ENCODE results near the gene NID1.

The NID1 gene

DNA sequence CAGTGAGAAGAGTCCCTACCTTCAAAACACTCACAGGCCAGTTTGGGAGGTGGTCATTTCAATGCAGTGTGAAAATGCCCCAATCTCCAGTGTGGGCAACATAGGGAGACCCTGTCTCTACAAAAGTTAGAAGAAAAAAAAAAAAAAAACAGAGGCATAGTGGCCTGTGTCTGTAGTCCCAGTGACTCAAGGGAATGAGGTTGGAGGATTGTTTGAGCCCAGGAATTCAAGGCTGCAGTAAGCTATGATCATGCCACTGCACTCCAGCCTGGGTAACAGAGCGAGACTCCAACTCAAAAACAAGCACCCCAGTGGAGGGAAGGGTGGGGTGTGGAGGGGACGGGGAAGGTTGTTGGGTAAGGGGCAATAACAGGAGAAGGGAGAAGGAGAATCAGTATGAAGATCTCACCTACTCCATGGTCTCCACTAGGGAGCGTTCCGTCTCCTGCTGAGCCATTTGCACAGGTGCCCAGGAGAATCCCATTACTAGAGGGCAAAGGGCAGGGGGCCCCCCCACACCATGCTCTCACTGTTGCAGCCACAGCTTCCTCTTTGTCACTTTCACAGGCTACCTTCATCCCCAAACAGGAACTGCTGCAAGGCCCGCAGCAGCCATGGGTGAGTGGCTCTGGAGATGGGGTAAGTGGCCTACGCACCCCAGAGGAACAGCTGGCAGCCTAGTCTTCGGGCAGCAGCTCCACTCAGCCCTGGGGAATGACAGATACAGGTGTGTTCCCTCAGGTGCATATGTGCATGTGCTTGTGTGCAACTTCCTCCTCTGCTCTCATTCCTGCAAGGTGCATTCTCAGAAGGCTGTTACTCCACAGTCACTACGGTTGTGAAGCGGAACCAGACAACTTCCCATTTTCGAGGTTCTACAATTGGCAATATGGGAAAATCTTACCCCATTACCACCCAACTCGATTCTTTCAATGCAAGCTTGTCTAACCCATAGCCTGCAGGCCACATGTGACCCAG lies 110.3 kb downstream of the NID1 start:
- DNase-seq, result peak; percentile 94 to 97

DNA sequence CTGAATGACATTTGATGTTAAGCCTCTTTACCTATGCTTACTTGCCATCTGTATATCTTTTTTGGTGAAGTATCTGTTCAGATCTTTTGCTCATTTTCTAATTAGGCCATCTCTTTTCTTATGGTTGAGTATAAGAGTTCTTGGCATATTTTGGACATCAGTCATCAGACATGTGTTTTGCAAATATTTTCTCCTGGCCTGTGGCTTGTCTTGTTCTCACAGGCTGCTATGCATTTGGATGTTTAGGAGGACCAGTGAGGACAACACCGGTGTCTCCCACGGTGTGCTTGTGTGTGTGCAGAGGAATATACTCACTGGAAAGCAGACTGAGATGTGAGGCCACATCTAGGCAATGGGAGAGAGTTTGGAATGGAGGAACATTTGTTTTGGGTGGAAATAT lies 111.1 kb downstream of the NID1 start:
- no peak for DNase-seq

DNA sequence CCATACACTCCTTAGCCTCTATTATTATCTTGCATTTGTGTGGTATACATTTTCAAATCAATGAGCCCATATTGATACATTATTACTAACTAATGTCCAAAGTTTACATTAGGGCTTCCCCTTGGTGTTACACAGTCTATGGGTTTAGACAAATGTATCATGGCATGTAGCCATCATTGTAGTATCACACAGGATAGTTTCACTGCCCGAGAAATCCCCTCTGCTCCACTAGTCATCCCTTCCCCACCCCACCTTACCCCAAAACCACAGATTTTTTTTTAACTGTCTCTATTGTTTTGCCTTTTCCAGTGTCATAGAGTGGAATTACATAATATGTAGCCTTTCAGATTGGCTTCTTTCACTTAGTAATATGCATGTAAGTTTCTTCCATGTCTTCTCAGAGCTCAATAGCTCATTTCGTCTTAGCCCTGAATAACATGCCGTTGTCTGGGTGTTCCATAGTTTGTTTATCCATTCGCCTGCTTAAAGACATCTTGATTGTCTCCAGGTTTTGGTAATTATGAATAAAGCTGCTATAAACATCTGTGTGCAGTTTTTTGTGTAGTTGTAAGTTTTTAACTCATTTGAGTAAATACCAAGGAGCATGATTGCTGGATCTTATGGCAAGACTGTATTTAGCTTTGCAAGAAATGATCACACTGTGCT lies 111.8 kb downstream of the NID1 start:
- DNase-seq, result no peak

DNA sequence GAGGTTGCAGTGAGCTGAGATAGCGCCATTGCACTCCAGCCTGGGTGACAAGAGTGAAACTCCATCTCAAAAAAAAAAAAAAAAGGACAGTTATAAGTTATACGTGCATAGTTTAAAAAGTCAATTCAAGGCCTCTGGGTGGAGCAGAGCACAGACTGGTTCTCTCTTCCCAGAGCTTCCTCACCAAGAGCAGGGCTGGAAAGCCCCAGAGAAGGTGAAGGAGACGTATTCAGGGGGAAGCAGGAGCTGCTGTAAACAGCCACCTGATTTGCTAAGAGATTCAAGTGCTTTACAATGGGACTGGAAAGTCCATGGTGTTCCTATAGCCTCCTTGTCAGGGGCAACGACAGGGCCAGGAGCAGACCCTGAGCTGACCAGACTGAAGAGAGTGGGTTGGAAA lies 113.2 kb downstream of the NID1 start:
- DNase-seq, result peak in 1 of 2 donors; percentile 45

DNA sequence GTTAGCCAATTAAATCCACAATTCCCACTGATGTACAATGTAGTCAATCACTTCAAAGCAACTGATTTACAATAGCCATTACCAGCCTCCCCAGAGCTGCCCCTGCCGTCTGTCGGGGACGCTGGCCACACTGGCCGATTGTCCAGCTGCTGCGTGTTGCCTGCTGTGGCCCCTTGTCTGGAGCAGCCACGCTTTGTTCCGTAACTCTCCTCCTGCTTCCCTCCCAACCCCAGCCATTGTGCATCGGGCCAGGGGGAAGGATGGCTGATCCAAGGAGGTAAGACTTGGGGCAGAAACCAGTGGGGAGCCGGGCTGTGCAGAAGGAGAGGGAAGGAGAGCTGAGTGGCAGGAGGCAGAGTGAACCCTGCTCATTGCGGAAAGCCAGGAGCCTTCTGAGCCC lies 114.6 kb downstream of the NID1 start:
- no peak for DNase-seq

DNA sequence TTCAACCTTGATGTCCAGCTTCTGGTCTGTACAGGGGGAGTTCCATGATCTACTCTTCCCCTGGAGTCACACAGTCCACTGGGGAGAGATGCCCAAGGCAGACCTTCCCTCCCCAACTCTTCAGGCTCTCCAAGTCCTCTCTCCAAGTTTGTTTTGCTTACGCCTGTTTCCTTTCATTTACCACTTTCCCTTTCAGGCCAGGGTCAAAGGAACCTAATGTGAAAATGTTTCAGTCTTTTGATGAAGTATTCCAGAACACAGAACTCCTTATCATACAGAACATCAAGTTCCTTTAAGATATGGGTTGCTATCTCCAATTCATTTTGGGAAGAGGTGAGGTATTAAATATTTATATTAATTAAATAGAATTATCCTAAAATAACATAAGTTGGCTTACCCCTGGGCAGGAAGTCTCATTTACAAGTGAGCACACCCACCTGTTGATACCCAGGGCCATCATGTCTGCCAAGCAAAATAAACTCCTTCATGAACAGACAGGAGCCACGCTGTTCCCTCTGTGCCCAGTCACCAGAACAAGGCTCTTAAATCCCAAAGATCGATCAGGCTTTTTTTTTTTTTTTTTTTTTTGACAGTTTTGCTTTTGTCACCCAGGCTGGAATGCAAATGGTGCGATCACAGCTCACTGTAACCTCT lies 116.0 kb downstream of the NID1 start:
- no peak for DNase-seq

DNA sequence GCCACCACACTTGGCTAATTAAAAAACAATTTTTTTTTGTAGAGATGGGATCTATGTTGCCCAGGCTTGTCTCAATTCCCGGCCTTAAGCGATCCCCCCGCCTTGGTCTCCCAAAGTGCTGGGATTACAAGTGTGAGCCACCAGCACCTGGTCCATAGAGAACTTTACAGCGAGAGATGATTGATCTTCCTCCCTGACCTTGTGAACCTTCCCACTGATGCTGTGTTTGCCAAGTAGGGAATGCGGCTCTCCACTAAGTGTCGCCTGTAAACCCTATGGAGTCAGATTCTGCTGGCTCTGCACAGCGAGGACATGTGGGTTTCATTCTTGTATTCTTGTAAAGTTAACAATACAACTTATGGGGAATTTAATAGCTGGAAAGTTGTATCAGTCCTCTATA lies 116.9 kb downstream of the NID1 start:
- DNase-seq, result no peak

DNA sequence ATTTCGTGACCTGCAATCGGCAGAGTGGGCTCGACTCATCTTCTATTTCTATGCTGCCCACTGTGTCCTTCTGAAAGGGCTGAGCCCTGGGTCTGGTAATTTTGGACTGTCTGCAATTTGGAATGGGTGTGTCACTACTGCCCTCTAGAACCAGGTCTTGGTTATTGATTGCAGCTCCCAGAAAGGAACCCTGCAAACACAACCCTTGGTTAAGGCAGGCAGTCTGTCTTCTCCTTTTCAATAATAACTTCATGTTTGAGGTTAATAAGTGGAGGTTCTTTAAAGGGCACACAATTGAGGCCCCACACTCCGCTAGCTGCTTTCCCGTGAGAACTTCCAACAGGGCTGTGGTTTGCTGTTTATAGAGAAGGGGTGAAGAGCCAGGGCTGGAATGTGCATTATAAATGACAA lies 118.3 kb downstream of the NID1 start:
- no peak for DNase-seq

DNA sequence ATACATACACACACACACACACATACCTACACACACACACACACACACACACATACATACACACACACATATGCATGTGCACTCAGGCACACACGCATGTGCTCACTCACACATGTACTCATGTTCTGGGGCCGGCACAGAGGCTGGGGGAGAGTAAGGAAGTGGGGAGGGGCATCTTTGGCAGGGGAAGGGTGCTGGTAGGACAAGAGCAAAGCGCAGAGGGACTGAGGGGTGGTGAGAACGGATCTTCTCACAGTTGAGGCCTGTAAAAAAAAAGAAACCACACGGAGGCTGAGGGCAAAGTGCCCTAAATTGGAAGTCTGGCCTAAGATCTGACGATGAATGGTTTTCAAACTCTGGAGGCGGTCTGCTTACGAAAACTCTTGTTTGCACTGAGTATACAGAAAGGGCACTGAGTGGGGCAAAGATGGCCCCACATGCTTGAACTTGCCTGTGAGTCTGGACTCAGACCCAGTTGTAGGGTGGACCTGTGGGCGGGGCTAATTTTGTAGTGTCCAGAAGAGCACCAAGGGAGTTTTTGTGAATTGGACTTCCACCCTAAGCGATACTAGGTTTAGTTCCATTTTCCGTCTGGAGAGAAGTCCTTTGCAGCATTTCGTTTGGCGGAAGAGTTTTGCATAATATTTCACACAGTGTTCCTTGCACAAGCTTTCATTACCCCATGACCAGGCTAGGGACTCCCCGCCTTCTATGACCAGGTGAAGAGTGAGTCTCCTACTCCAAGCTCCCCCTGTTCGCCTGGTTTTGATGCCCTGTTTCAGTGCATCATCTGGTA lies 118.9 kb downstream of the NID1 start:
- DNase-seq, result peak; percentile 98 to 99

DNA sequence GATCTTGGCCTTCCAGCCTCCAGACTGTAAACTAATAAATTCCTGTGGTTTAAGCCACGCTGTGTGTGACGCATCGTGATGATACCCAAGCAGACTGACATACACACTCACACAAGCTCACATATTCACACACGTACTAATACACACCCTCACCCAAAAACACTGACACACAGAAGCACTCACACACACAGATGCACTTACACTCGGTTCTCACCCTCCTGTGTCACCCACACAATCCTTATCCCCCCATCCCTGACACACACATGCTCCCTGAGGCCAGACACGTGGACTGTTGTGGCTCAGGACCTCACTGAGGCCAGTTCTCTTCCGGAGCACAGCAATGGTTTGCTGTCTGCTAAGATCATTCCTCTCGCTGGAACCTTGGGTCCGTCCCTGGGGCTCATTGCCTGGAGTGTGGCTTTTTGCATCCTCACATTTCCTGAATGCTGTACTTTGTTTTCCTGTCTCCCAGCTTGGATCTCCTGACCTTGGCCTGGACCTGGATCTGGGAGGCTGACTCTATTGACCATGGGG lies 121.2 kb downstream of the NID1 start:
- no peak for DNase-seq

DNA sequence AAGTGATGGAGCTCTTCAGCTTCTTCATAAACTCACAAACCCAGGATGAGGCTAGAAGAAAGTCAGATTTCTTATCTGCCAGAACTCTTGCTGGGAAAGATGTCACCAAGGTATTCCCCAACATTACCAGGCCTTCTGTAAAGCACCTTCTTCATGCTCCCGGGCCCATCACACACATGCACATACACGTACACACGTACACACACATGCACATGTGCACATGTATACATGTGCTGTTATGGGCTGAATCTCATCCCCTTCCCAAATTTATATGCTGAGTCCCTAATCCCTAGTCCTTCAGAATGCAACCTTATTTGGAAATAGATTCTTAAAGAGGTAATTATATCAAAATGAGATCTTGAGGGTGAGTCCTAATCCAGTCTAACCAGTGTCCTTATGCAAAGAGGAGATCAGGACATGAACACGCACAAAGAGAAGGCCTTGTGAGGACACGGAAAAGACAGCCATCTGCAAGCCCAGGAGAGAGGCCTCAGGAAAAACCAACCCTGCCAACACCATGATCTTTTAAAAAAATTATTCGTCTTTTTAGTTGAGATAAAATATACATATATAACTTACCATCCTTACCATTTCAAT lies 121.8 kb downstream of the NID1 start:
- DNase-seq, result no peak

DNA sequence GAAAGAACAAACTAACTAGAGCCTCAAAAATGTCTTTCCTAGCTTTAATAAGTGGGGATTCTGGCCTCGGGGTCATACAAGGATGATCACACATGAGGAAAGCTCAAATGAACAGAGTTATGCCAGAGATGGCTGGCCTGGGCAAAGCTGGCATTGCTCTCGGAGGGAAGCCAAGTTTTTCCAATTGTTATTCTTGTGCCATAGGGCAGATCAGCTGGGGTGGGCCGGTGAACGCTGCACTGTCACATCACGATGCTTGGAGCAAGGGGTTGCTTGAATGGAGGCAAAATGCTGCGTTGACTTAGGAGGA lies 122.3 kb downstream of the NID1 start:
- no peak for DNase-seq

DNA sequence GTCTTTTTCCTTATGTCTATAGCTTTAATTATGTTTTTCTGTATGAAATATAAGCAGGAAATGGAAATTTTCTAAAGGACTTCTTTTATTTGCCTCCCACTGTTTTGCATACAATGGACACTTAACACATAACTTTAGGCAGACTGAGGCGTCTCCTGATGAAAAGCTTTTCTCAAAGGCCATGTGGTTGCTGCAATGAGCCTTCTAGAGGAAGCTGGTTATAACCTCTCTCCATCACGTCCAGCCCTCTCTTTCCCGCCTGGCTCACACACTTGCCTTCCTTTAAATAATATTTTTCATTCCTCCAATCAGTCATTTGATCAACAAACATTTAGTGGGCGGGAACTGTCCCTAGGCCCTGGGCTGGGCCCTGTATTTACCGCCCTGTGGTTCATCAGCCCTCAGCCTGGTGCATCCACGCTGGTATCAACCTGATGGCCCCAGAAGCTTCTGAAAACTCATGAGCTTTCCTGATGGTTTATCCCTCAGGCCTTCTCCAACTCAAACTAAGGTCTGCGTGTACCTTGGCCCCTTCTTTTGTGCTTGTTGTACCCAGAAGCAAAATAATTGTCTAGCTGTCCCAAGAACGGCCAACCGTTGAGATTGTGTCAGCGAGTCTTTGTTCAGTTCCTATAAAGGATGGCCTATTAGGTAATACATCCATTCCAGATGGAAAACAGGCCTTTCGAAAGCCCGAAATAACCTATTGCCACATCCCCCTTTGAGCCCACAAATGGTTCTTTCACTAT lies 122.8 kb downstream of the NID1 start:
- DNase-seq, result peak; percentile 81 to 94

DNA sequence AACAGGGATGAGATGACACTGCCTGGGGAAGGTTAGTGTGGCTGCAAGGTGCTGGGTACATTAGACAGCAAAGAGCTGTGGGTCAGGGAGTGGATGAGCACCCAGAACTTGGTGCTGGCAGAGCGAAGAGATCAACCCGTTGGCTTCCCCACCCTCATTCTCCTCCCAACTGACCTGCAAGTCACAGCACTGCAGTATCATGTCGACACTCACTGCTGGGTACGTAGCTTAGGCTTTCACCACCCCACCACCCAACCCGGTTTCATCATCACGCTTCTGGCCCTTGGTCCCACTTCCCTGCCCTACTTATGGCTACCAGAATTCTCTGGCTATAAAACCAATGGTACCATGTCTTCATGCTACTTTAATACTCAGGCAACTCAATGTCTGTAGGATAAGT lies 124.6 kb downstream of the NID1 start:
- peak; percentile 81 to 89 for DNase-seq

DNA sequence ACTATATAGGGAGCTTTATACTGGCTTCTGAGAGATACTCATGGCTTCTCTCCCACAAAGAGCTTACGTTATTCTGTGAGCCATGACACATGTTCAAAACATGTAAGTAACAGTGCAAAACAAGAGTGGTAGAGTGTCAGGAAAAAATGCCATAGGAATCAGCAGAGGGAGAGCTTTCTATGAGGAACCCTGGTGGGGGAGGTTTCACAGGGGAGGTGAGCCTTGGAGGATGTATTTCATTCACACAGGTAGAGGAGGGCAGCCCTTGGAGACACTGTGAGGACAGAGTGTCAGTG lies 125.5 kb downstream of the NID1 start:
- no peak for DNase-seq

DNA sequence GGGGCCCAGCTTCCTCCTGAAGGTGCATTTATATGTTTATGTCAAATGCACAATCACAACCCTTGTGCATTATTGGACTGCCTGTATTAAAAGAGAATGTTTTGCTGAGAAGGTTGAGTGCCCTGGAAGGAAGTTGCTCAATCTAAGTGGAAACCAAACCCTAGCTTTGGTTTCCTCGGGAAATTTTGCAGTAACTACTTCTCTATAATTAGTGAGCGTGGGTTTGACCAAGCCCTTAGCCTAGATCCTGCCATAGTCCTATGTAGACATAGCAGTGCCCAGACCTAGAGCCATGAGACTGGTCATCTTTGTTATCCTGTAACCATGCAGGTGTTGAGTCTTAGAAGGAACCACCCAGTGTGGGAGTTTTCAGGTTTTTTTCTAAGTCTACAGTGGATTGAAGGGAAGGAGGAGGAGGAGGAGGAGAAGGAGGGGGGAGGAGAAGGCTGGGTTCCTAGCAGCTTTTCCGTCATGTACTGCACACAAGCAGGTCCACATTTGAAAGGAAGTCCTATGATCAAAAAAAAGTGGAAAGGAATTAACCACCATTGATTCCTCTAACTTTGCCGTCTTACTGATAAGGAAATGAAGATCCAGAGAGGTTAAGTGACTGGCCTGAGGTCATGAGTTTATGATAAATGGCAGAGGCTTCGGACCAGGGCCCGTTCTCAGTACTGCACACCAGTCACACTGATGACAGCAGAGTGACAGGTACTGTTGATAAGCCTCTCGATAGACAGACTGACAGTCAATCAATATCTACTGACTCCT lies 126.0 kb downstream of the NID1 start:
- DNase-seq, result peak; percentile 87 to 95

DNA sequence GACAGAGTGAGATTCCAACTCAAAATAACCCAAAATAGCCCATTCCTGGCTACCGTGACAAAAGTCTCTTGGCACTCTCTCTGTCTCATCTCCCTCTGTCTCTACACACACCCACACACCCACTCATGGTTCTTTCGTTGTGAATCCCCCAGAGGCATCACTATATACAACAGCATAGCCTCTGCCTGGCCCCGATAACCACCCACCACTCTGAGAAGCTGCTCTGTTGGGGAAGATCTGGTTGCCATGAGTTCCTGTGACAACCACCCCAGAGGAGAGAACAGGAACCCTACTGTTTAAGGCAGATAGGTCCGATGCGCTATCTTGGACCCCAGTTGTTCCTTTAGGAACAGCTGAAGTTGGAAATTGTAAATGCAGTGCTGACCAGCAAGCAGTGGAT lies 127.8 kb downstream of the NID1 start:
- DNase-seq, result peak; percentile 43 to 64

DNA sequence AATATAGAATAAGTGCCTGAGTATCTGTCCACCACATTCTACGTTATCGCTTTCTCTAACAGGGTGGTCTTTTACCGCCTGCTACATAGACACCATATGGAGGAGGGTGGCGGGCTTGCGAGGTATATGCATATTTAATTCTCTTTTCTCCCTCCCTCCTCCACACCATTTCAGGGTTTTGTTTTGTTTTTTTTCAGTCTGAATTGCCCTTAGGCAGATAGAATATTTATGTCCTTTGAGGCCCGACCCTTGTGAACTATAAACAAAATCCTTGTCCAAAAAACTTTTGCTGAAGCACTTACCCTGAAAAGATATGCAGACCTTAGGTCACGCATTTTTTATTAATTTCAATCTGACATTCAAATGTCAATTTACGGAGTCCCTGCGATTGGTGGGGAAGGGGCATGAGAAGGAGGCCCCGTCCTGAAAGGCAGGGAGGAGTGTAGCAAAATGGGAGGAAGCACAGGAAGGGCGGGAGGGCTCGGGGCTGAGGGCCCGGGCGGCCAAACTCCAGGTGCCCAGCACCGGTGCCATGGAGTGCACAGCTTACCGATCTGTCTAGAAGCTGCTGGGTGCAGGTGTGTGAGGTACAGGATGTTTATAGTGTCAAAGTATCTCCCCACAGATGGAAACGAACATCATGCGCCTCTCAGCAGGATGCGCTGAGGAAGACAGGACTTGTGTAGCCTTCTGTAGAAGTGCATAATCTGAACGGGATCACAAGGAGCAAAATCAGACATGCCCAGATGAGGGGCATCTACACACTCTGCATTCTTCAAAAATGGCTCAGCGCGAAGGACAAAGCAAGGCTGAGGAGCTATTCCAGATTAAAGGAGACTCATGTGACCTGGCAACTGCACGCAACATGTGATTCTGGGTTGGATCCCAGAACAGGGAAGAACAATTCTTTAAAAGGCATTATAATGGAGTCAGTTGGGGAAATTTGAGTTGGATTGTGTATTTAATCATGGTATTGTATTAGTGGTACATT lies 129.4 kb downstream of the NID1 start:
- DNase-seq, result no peak

DNA sequence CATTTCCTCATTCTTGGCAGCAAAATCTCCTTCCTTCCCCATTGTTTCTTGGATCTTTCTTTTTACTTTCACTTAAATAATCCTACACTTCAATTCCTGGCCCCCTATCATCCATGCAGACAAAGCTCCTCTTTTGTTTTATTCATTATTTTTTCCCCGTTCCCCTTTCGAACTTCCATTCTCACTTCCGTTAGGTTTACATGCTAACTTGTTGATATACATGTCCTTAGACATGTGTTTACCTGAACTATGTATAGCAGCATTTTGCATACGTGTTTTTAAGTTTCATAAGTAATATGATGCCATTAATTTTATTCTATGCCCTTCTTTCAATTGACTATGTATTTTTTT lies 131.1 kb downstream of the NID1 start:
- no peak for DNase-seq
